AG04450 (cell line): ENCODE measurements around the gene MTHFD1L. TPM values are rescaled to one million over a fixed set of nuclear protein-coding genes. Genes with fewer than 3 reads are reported as not detected.

Experiments
- CTCF ChIA-PET: fragments of 300-600, 350-600 bp; formaldehyde crosslinking; extraction: SDS; loops from one replicate; lab custom pipeline; 2022; ENCODE audit warnings: antibody characterized with exemption, inconsistent platforms; lab: Charles Lee
- POLR2A ChIA-PET: fragments of 350-600 bp; formaldehyde crosslinking; extraction: SDS; loops from one replicate; lab custom pipeline; 2021; ENCODE audit warnings: antibody characterized with exemption, inconsistent platforms; lab: Yijun Ruan, JAX
- DNase-seq: peaks from one replicate; pipeline ENCODE4 v3.0.0-alpha.2; 2011; ENCODE audit warnings: low read depth, low spot score
- H3K27ac ChIP-seq: one replicate; pipeline ENCODE4 v1.5.1; 2012; ENCODE audit warnings: low read depth, low read length, control low read depth
- H3K27me3 ChIP-seq: one replicate; pipeline ENCODE4 v1.6.0; 2012; ENCODE audit warnings: low read length; ENCODE audit not compliant: control insufficient read depth, insufficient read depth
- H3K4me3 ChIP-seq: 2 replicates; pipeline ENCODE4 v1.5.1; 2011; ENCODE audit warnings: mild to moderate bottlenecking, low read depth, low read length, control low read depth
- H3K9me3 ChIP-seq: 2 replicates; pipeline ENCODE4 v1.5.1; 2012; ENCODE audit warnings: low read length; ENCODE audit not compliant: control insufficient read depth, insufficient read depth
- polyA plus RNA-seq: library from polyadenylated mRNA; depleted of rRNA; stranded (reverse); fragments of >200 nt; gene quantifications from 2 replicates; pipeline ENCODE4 v1.2.3, GENCODE V29; 2011
- TF ChIP-seq, protein P1 (sequence below): IDR thresholded peaks from 2 replicates; pipeline ENCODE4 v1.5.1; 2011; ENCODE audit warnings: low read depth, low read length, control low read depth, inconsistent platforms

MTHFD1L gene
- polyA plus RNA-seq, 1 experiment: 69.1 TPM

DNA sequence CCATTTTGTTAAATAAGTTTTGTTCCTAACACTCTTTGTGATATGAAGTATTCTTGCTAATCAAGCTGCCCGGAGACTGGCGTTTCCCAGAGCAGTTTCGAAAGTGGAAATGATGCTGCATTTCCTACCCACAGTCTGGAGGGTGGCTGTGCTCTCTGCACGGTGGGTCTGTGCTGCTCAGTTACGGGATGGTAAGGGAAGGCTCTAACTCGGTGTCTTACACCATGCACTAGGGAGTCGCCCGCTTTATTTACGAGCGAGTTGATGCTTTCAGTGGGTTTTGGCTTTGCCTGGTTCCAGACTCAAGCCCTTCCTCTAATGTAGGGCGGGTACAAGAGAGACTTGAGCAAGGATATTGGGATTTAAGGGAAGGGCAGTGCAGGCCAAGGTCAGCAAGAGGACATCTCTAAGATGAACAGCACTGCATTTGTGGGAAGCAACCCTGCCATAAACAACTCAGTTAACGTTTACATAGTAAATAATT, 194.2 kb downstream of the MTHFD1L start:
- Histone ChIP-seq H3K9me3 (no peaks in the 10 kb centered on the region; the same call in 1 of the 2 replicates), H3K27ac (peak overlapping the region; percentile 75), H3K27me3 (no peaks in the 10 kb centered on the region), H3K4me3 (no peak overlapping the region)
- CTCF ChIA-PET: no interaction called here
- DNase-seq: no peak
- POLR2A ChIA-PET: interaction anchor here (1.0 kb wide), 2 partner anchors 19 to 331 kb away, joined by 3 read pairs; no protein-coding TSS in a partner anchor
- TF ChIP-seq, protein P1, sequence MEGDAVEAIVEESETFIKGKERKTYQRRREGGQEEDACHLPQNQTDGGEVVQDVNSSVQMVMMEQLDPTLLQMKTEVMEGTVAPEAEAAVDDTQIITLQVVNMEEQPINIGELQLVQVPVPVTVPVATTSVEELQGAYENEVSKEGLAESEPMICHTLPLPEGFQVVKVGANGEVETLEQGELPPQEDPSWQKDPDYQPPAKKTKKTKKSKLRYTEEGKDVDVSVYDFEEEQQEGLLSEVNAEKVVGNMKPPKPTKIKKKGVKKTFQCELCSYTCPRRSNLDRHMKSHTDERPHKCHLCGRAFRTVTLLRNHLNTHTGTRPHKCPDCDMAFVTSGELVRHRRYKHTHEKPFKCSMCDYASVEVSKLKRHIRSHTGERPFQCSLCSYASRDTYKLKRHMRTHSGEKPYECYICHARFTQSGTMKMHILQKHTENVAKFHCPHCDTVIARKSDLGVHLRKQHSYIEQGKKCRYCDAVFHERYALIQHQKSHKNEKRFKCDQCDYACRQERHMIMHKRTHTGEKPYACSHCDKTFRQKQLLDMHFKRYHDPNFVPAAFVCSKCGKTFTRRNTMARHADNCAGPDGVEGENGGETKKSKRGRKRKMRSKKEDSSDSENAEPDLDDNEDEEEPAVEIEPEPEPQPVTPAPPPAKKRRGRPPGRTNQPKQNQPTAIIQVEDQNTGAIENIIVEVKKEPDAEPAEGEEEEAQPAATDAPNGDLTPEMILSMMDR: no peak

DNA sequence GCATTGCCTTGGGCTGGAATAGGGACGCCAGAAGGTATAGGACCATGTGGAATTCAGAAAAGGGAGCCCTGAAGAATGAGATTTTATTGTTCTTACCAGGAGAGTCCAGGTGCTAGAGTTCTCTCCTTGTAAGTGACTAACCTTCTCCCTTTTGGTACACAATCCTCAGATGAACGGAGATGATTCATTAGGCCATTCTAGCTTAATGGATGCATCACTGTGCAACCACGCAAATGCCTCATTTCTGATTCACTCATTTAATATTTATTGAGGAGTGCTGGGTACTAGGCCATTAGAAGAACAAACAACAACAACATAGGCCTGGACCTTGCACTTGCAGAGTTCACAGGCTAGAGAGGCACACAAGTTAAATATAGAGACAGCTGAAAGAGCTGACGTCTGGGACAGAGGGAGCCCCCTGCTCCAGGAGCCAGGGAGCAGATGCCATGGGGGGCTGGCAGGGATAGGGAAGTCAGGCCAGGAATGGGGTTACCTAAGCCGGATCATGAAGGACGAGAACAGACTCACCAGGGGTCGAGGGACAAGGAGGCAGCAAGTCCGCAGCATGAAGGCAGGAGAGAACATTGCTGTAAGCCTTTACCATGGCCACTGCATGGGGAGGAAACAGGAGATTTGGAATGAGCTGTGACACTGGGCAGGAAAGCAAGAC, 194.7 kb downstream of the MTHFD1L start:
- POLR2A ChIA-PET: interaction anchor here (1.0 kb wide), 1 partner anchor 330 kb away, joined by 3 read pairs; no protein-coding TSS in a partner anchor
- no peaks in the 10 kb centered on the region for H3K27me3 ChIP-seq
- H3K27ac ChIP-seq: peak overlapping the region; percentile 75
- H3K4me3 ChIP-seq: no peak overlapping the region
- DNase-seq: peak; percentile 71
- no peaks in the 10 kb centered on the region; the same call in 1 of the 2 replicates for H3K9me3 ChIP-seq
- TF ChIP-seq, protein P1: no peak
- CTCF ChIA-PET: no interaction called here

- TF ChIP-seq, protein P1: no peak
- H3K4me3 ChIP-seq: no peak overlapping the region
- no peak for DNase-seq
- H3K9me3 ChIP-seq: no peaks in the 10 kb centered on the region; the same call in 1 of the 2 replicates
- ChIA-PET POLR2A (interaction anchor here (1.0 kb wide), 1 partner anchor 330 kb away, joined by 3 read pairs; no protein-coding TSS in a partner anchor), CTCF (no interaction called here)
- no peaks in the 10 kb centered on the region for H3K27me3 ChIP-seq
- no peak overlapping the region for H3K27ac ChIP-seq
These were observed 195.4 kb downstream of the MTHFD1L start for GRCh38 chr6:151060766-151061531.

GRCh38 chr6:151063352-151063751, 197.8 kb downstream of the MTHFD1L start:
- Histone ChIP-seq H3K4me3 (no peak overlapping the region), H3K27me3 (no peaks in the 10 kb centered on the region), H3K9me3 (no peaks in the 10 kb centered on the region), H3K27ac (no peak overlapping the region)
- ChIA-PET POLR2A (no interaction called here), CTCF (interaction anchor here (1.3 to 3.5 kb wide), 2 partner anchors 49 to 261 kb away, joined by 4 to 14 read pairs; no protein-coding TSS in a partner anchor)
- TF ChIP-seq, protein P1: no peak
- no peak for DNase-seq
